Activated CD4-positive, alpha-beta memory T cell treated with anti-CD3 and anti-CD28 coated beads for 36 hours (primary cell): ENCODE measurements around the gene ERAL1. TPM values are rescaled to one million over a fixed set of nuclear protein-coding genes. Genes with fewer than 3 reads are reported as not detected.

Experiments
- CTCF ChIA-PET: fragments of 350-600 bp; sonication (Branson Sonifier 250); formaldehyde crosslinking; loops from one replicate; lab custom pipeline; 2021; ENCODE audit warnings: antibody characterized with exemption, inconsistent platforms; lab: Charles Lee
- POLR2A ChIA-PET: fragments of 350-600 bp; sonication (Branson Sonifier 250); formaldehyde crosslinking; loops from one replicate; lab custom pipeline; 2021; ENCODE audit warnings: antibody characterized with exemption; lab: Charles Lee
- DNase-seq: peaks from one replicate; pipeline ENCODE4 v3.0.0-alpha.2; 2020
- H3K27ac Mint-ChIP-seq: one replicate; pipeline ENCODE4 v1.8.0; 2021; ENCODE audit warnings: mixed read lengths
- H3K27me3 Mint-ChIP-seq: one replicate; pipeline ENCODE4 v1.8.0; 2021; ENCODE audit warnings: mixed read lengths
- H3K36me3 Mint-ChIP-seq: one replicate; pipeline ENCODE4 v1.8.0; 2021; ENCODE audit warnings: mixed read lengths
- H3K4me1 Mint-ChIP-seq: one replicate; pipeline ENCODE4 v1.8.0; 2021; ENCODE audit warnings: low read depth, mixed read lengths
- H3K4me3 Mint-ChIP-seq: one replicate; pipeline ENCODE4 v1.8.0; 2021; ENCODE audit warnings: mild to moderate bottlenecking, mixed read lengths
- H3K9me3 Mint-ChIP-seq: one replicate; pipeline ENCODE4 v1.8.0; 2021; ENCODE audit warnings: mixed read lengths
- intact Hi-C: fragments of 100-400 bp; cut with micrococcal nuclease; formaldehyde crosslinking; loops from one replicate; pipeline ENCODE4 v1.15.1; 2023
- total RNA-seq, 2 experiments: library from RNA; stranded (reverse); gene quantifications; one replicate each; pipeline ENCODE4 v1.2.3, GENCODE V29; 2021

The ERAL1 gene
- total RNA-seq, 2 experiments from 2014 or later: 43.0 to 48.5 TPM

GRCh38 chr17:28853295-28853694 lies 1.5 kb upstream of the ERAL1 start:
- H3K27ac Mint-ChIP-seq: no peak overlapping the region
- peaks cover 25% of the 10 kb centered on the region for H3K4me1 Mint-ChIP-seq
- H3K4me3 Mint-ChIP-seq: no peak overlapping the region
- ChIA-PET CTCF (interaction anchor here (0.7 kb wide), 1 partner anchor 40 kb away, joined by 3 read pairs; no protein-coding TSS in a partner anchor), POLR2A (interaction anchor here (1.4 kb wide), 1 partner anchor 11 kb away, joined by 5 read pairs; the partner anchor contains the start of gene FAM222B)
- no peaks in the 10 kb centered on the region for H3K9me3 Mint-ChIP-seq
- no peak for DNase-seq
- intact Hi-C loops: no loop called here
- peaks cover 5% of the 10 kb centered on the region for H3K36me3 Mint-ChIP-seq
- H3K27me3 Mint-ChIP-seq: no peaks in the 10 kb centered on the region

- POLR2A ChIA-PET: interaction anchor here (1.0 to 2.2 kb wide), 2 partner anchors 20 to 47 kb away, joined by 3 to 7 read pairs; no protein-coding TSS in a partner anchor
- H3K27ac Mint-ChIP-seq: peak overlapping the region; percentile 86
- CTCF ChIA-PET: interaction anchor here (0.6 to 0.7 kb wide), 2 partner anchors 30 to 47 kb away, joined by 3 read pairs; partner anchors contain the start of gene DHRS13
- peaks cover 23% of the 10 kb centered on the region for H3K4me1 Mint-ChIP-seq
- no peaks in the 10 kb centered on the region for H3K9me3 Mint-ChIP-seq
- H3K27me3 Mint-ChIP-seq: no peaks in the 10 kb centered on the region
- no peak for DNase-seq
- H3K36me3 Mint-ChIP-seq: peaks cover 16% of the 10 kb centered on the region
- peak overlapping the region; percentile 81 for H3K4me3 Mint-ChIP-seq
- intact Hi-C loops: loop anchor here (2.0 kb wide), 2 partner anchors 15 to 97 kb away; no protein-coding TSS in a partner anchor
Observed at GRCh38 chr17:28855336-28855679, 492 bp downstream of the ERAL1 start.

GRCh38 chr17:28856028-28856574 lies 1.3 kb downstream of the ERAL1 start:
- Mint-ChIP-seq H3K4me1 (peaks cover 23% of the 10 kb centered on the region), H3K4me3 (peak overlapping the region; percentile 81), H3K27me3 (no peaks in the 10 kb centered on the region), H3K27ac (no peak overlapping the region), H3K36me3 (peaks cover 18% of the 10 kb centered on the region), H3K9me3 (no peaks in the 10 kb centered on the region)
- DNase-seq: no peak
- ChIA-PET POLR2A (interaction anchor here (0.6 to 2.2 kb wide), 3 partner anchors 12 to 211 kb away, joined by 3 to 7 read pairs (median 4); no protein-coding TSS in a partner anchor), CTCF (interaction anchor here (0.6 to 0.7 kb wide), 2 partner anchors 29 to 97 kb away, joined by 3 read pairs; no protein-coding TSS in a partner anchor)
- intact Hi-C loops: no loop called here

GRCh38 chr17:28857905-28858800 lies 3.3 kb downstream of the ERAL1 start:
- intact Hi-C loops: no loop called here
- Mint-ChIP-seq H3K9me3 (no peaks in the 10 kb centered on the region), H3K36me3 (peaks cover 18% of the 10 kb centered on the region), H3K27me3 (no peaks in the 10 kb centered on the region), H3K4me1 (peaks cover 23% of the 10 kb centered on the region), H3K4me3 (no peak overlapping the region), H3K27ac (peak overlapping the region; percentile 75)
- ChIA-PET POLR2A (interaction anchor here (0.7 kb wide), 2 partner anchors 13 to 40 kb away, joined by 3 to 4 read pairs; no protein-coding TSS in a partner anchor), CTCF (interaction anchor here (0.6 to 1.3 kb wide), 5 partner anchors 8 to 44 kb away, joined by 3 read pairs; no protein-coding TSS in a partner anchor)
- DNase-seq: no peak

- peaks cover 23% of the 10 kb centered on the region for H3K4me1 Mint-ChIP-seq
- H3K9me3 Mint-ChIP-seq: no peaks in the 10 kb centered on the region
- no peak overlapping the region for H3K4me3 Mint-ChIP-seq
- peaks cover 18% of the 10 kb centered on the region for H3K36me3 Mint-ChIP-seq
- DNase-seq: no peak
- POLR2A ChIA-PET: no interaction called here
- H3K27me3 Mint-ChIP-seq: no peaks in the 10 kb centered on the region
- intact Hi-C loops: no loop called here
- no peak overlapping the region for H3K27ac Mint-ChIP-seq
- CTCF ChIA-PET: interaction anchor here (1.1 to 1.3 kb wide), 4 partner anchors 9 to 43 kb away, joined by 3 read pairs; no protein-coding TSS in a partner anchor
Observed at GRCh38 chr17:28858801-28859355, 4.1 kb downstream of the ERAL1 start.

- H3K4me3 Mint-ChIP-seq: no peak overlapping the region
- intact Hi-C loops: no loop called here
- H3K27ac Mint-ChIP-seq: no peak overlapping the region
- POLR2A ChIA-PET: no interaction called here
- peaks cover 18% of the 10 kb centered on the region for H3K4me1 Mint-ChIP-seq
- CTCF ChIA-PET: interaction anchor here (1.2 kb wide), 1 partner anchor 11 kb away, joined by 6 read pairs; no protein-coding TSS in a partner anchor
- H3K36me3 Mint-ChIP-seq: peaks cover 18% of the 10 kb centered on the region
- no peaks in the 10 kb centered on the region for H3K9me3 Mint-ChIP-seq
- H3K27me3 Mint-ChIP-seq: no peaks in the 10 kb centered on the region
- DNase-seq: no peak
Observed at GRCh38 chr17:28860363-28860808, 5.6 kb downstream of the ERAL1 start.

GRCh38 chr17:28861393-28862203 lies 6.8 kb downstream of the ERAL1 start:
- no peaks in the 10 kb centered on the region for H3K27me3 Mint-ChIP-seq
- DNase-seq: no peak
- H3K9me3 Mint-ChIP-seq: no peaks in the 10 kb centered on the region
- CTCF ChIA-PET: no interaction called here
- intact Hi-C loops: no loop called here
- H3K27ac Mint-ChIP-seq: no peak overlapping the region
- H3K36me3 Mint-ChIP-seq: peaks cover 18% of the 10 kb centered on the region
- H3K4me3 Mint-ChIP-seq: no peak overlapping the region
- POLR2A ChIA-PET: interaction anchor here (0.6 kb wide), 1 partner anchor 14 kb away, joined by 3 read pairs; no protein-coding TSS in a partner anchor
- H3K4me1 Mint-ChIP-seq: peaks cover 13% of the 10 kb centered on the region

GRCh38 chr17:28862561-28862960 lies 7.7 kb downstream of the ERAL1 start:
- CTCF ChIA-PET: interaction anchor here (1.6 kb wide), 1 partner anchor 13 kb away, joined by 8 read pairs; no protein-coding TSS in a partner anchor
- H3K4me1 Mint-ChIP-seq: peaks cover 9% of the 10 kb centered on the region
- POLR2A ChIA-PET: interaction anchor here (1.3 kb wide), 1 partner anchor 13 kb away, joined by 3 read pairs; no protein-coding TSS in a partner anchor
- no peaks in the 10 kb centered on the region for H3K27me3 Mint-ChIP-seq
- intact Hi-C loops: no loop called here
- no peak overlapping the region for H3K27ac Mint-ChIP-seq
- peaks cover 17% of the 10 kb centered on the region for H3K36me3 Mint-ChIP-seq
- no peaks in the 10 kb centered on the region for H3K9me3 Mint-ChIP-seq
- H3K4me3 Mint-ChIP-seq: no peak overlapping the region
- no peak for DNase-seq

- H3K27me3 Mint-ChIP-seq: no peaks in the 10 kb centered on the region
- POLR2A ChIA-PET: no interaction called here
- no peaks in the 10 kb centered on the region for H3K9me3 Mint-ChIP-seq
- intact Hi-C loops: no loop called here
- H3K36me3 Mint-ChIP-seq: peaks cover 7% of the 10 kb centered on the region
- peaks cover 3% of the 10 kb centered on the region for H3K4me1 Mint-ChIP-seq
- CTCF ChIA-PET: interaction anchor here (1.6 kb wide), 2 partner anchors 14 to 100 kb away, joined by 3 to 8 read pairs; no protein-coding TSS in a partner anchor
- no peak overlapping the region for H3K27ac Mint-ChIP-seq
- no peak for DNase-seq
- no peak overlapping the region for H3K4me3 Mint-ChIP-seq
Observed at GRCh38 chr17:28863953-28864352, 9.1 kb downstream of the ERAL1 start.

GRCh38 chr17:28864991-28865849 lies 10.4 kb downstream of the ERAL1 start:
- Mint-ChIP-seq H3K27me3 (no peaks in the 10 kb centered on the region), H3K27ac (no peak overlapping the region), H3K9me3 (no peaks in the 10 kb centered on the region), H3K4me3 (no peak overlapping the region), H3K4me1 (peaks cover 3% of the 10 kb centered on the region), H3K36me3 (peaks cover 3% of the 10 kb centered on the region)
- ChIA-PET POLR2A (no interaction called here), CTCF (interaction anchor here (0.6 to 1.1 kb wide), 2 partner anchors 50 to 88 kb away, joined by 3 read pairs; no protein-coding TSS in a partner anchor)
- DNase-seq: no peak
- intact Hi-C loops: no loop called here
